Fibroblast of peridontal ligament (primary cell): ENCODE results near the gene SEC11C.
A peak's percentile ranks its signal among the peaks of the same experiment; 100 is the strongest.

Source experiments
- DNase-seq: peaks from one replicate; pipeline ENCODE4 v3.0.0-alpha.2; 2010; ENCODE audit errors: extremely low read depth

The SEC11C gene

GRCh38 chr18:59144483-59144882, 4.8 kb downstream of the SEC11C start:
- no peak for DNase-seq

GRCh38 chr18:59145055-59145454, 5.4 kb downstream of the SEC11C start:
- DNase-seq, result no peak

DNA sequence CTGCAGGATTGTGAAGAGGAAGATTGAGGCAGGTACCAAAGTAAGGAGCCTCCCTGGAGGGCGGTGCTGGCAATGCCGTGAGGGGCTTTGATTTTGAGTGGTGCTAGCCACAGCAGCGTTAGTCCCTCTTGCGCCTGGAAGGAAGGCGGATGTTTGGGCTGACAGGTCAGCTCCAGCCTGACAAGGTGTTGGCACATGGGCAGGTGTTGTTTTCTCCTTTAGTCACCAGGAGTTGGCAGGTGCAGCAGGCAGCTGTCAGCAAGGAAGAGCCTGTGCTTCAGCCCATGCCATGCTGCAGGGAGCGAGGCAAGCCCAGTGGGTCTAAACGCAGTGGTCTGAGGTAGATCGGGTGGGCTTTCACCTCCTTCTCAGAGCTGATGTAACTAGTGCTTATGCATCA, 8.5 kb downstream of the SEC11C start:
- no peak for DNase-seq

DNA sequence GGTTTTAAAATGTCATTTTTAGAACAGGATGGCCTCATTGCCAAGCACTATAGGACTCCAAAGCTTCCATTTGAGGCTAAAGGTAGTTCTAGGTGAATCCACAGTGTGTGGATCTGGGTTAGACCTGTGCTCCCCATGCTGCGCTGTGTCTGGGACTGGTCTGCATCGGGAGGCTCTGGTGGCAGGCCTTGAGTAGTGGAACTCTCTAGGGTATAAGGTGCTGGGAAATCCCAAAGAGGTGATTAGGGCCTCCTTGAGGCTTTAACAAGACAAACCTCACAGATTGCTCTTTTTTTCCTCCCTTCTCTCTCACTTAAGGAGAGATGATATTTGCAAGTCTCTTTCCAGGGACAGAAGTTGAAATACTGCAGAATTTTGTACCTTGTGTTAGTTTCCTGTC, 9.3 kb downstream of the SEC11C start:
- DNase-seq, result no peak

- DNase-seq, result no peak
These were observed 9.7 kb downstream of the SEC11C start for GRCh38 chr18:59149416-59149815.

DNA sequence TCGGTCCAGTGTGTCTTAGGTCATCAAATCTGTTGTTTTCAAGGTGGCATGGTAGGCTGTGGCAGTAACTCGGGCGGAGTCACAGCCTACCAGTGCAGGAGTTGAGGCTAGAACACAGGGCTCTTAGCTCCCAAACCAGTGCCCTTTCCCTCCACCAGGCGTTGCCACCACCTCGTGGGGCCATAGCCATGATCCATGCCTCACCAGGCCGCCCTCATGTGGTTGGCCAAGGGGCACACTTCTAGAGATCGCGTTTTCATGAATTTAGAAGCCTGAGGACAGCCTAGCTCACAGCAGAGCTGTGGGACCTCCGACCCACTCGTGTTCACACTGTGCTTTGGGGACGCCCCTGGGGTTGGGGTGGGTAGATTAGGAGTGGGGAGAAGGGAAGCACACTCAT, 10.6 kb downstream of the SEC11C start:
- no peak for DNase-seq

- peak; percentile 48 for DNase-seq
These were observed 15.5 kb downstream of the SEC11C start for GRCh38 chr18:59155153-59155552.

DNA sequence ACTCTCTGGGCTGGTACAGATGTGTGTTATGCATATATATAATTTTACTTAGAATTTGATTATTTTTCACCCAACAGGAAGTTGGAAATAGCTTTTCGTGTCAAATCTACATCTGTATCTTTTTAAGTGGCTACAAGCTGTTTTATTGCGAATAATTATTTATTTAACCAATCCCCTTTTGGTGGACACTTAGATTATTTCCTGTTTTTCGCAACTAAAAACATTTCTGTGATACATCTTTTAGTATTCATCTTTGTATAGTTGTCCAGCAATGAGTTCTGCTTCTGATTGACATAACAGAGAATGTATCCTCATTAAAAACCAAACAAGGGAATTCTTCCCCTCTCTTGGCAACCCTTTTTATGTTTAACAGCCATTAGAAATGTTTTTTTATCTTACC, 16.6 kb downstream of the SEC11C start:
- no peak for DNase-seq

GRCh38 chr18:59159265-59159664, 19.6 kb downstream of the SEC11C start:
- no peak for DNase-seq

DNA sequence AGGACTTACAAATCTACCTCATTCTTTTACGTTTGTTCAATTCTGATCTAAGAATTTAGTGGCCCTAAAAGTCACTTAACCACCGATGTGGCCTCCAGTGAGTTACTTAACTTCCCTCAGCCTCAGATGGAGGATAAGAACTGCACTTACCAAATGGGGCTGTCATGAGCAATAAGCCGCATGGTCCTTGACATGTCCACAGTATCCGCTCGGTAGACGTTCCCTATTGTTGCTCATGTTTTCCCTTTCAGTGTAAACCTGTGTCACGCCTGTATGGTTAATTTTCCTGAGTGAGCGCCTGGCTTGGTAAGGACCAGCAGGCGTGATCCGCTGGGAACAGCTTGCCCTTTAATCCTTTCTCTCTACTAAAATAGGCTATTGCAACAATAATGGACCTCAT, 20.3 kb downstream of the SEC11C start:
- DNase-seq, result no peak

- DNase-seq, result no peak
These were observed 33.1 kb downstream of the SEC11C start for GRCh38 chr18:59172664-59173249.

- DNase-seq, result no peak
These were observed 37.8 kb downstream of the SEC11C start for GRCh38 chr18:59177485-59177884.

DNA sequence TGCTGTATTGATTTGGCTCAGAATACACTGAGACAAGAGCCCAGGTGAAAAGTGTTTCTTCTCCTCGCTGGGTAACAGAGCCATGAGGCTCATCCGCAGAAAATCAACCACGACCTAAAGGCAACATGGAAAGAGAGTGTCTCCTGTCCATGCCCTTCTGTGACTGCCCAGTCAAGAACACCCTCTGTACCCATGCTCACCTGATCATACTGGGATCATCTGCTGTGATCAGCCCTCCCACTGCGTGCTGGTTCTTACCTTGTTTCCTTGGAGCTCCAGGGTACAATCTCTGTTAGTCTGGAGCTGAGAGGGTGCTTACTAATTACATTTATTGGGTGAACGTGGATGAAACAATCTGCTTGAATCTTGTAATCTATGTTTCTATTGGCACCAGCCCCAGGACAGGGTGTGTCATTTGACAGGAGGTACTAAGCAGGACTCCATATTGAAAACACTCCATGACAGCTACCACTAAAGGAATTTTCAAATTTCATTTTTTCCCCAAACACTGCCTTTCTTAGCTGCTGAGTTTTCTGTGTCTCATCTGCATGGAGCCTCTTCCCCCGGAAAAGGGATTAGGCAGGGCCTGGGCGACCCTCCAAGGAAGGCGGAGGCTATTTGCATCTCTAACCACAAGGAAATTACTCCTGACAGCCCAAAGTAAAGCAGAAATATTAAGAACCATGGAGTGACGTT, 40.6 kb downstream of the SEC11C start:
- peak; percentile 71 for DNase-seq

DNA sequence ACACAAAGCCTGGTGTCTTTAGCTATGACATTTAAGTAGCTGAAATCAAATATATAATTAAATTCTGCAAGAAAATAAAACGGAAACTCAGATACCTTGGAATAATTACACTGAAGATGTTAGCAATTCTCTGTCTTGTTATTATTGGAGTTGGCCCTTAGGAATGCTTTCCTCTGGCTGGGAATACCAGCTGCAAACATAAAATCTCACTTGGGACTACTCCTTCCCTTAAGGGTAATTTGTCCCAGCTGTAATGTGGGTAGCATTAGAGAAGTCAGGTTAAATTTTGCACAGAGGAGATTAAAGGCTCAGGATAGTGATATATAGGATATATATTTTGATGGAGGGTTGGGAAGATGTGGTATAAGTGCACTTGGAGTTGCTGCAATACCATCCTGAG, 43.0 kb downstream of the SEC11C start:
- peak; percentile 24 for DNase-seq

- DNase-seq, result no peak
These were observed 49.3 kb downstream of the SEC11C start for GRCh38 chr18:59189008-59189407.

GRCh38 chr18:59189746-59190145, 50.1 kb downstream of the SEC11C start:
- DNase-seq, result peak; percentile 14

DNA sequence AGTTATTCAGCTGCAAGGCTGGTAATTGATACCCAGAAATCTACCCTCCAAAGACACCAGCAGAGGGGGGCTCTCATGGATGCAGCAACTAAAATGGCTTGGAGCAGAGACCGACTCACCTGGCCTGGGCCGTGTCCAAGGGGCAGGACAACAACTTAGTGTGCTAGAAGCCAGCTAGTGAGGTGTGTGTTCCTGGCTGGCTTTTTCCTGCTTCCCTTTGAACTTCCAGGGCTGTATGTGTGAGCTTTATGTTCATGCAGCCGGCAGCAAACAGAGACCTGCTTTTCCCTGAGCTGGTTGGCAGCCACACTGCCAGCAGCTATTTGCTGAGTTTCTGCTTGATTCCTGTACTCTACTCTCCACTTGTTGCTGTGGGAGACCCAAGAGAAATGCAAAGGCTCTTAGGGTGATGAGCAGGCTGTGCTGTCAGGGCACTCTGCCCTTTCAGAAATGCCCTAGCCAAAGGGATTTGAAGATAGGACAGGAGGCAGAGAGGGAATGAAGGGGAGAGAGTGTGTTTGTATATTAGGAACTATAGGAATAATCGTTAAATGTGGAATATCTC, 56.6 kb downstream of the SEC11C start:
- no peak for DNase-seq

DNA sequence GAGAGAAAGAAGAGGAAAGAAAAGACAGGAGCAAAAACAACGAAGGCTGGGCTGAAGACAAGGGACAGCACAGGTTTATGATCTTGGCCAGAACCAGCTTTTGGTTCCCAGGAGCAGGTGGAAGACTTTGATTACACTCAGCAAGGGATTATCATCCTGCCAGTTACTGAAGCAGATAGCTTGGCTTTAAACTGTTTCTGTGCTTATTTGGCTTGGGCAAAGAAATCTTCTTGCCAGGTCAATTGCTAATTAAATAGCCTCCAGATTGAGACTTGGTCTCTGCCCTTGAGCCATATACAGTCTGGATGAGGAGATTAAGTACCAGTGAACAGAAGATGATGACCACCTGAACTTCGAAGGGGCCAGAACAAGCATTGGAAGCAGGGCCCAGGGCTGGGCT, 58.0 kb downstream of the SEC11C start:
- DNase-seq, result no peak

GRCh38 chr18:59198215-59198614, 58.5 kb downstream of the SEC11C start:
- DNase-seq, result no peak

DNA sequence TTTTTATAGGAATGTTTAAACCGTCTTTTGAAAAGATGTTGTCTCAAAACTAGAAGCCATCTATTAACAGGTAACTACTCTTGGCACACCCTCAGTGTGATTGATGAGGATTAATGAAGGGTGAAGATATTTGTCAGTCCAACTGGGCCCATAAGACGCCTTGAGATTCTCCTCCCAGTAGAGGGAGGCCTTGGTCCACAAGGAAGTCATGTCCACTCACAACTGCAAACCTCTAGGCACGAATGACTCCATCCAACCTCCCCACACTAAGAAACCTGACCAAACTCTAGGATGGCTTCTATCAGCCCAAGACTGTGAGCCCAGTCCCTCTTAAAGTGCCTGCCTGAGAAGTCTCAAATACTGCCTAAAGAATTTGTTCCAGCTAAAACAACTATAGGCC, 61.1 kb downstream of the SEC11C start:
- peak; percentile 5 for DNase-seq

- DNase-seq, result no peak
These were observed 62.7 kb downstream of the SEC11C start for GRCh38 chr18:59202258-59202820.

GRCh38 chr18:59207506-59207905, 67.8 kb downstream of the SEC11C start:
- no peak for DNase-seq
